ENCODE measurements around the gene RTL9. TPM values are rescaled to one million over a fixed set of nuclear protein-coding genes. Genes with fewer than 3 reads are reported as not detected.

Gene RTL9
- total RNA-seq, 1 donor from 2014 or later = not detected

GRCh38 chrX:110316351-110317060, 42.1 kb upstream of the RTL9 start:
- H3K36me3 ChIP-seq (ENCODE audit: control insufficient read depth, insufficient read depth, low read length) = no peaks in the 10 kb centered on the region
- DNase-seq (ENCODE audit: low read depth) (peak; percentile 4), FAIRE-seq (no peak)
- TF ChIP-seq, protein P1, sequence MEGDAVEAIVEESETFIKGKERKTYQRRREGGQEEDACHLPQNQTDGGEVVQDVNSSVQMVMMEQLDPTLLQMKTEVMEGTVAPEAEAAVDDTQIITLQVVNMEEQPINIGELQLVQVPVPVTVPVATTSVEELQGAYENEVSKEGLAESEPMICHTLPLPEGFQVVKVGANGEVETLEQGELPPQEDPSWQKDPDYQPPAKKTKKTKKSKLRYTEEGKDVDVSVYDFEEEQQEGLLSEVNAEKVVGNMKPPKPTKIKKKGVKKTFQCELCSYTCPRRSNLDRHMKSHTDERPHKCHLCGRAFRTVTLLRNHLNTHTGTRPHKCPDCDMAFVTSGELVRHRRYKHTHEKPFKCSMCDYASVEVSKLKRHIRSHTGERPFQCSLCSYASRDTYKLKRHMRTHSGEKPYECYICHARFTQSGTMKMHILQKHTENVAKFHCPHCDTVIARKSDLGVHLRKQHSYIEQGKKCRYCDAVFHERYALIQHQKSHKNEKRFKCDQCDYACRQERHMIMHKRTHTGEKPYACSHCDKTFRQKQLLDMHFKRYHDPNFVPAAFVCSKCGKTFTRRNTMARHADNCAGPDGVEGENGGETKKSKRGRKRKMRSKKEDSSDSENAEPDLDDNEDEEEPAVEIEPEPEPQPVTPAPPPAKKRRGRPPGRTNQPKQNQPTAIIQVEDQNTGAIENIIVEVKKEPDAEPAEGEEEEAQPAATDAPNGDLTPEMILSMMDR (IDR thresholded peaks at IDR 0.05; ENCODE audit: insufficient read depth, low read length, severe bottlenecking) = no peak
- peak overlapping the region; percentile 78 for H3K4me3 ChIP-seq (ENCODE audit: low read depth, low read length)
- no peaks in the 10 kb centered on the region for H3K27me3 ChIP-seq (ENCODE audit: control insufficient read depth, insufficient read depth, low read length)

- FAIRE-seq (no peak), DNase-seq (ENCODE audit: low read depth) (peak; percentile 2)
- no peaks in the 10 kb centered on the region for H3K36me3 ChIP-seq (ENCODE audit: control insufficient read depth, insufficient read depth, low read length)
- peak overlapping the region; percentile 78 for H3K4me3 ChIP-seq (ENCODE audit: low read depth, low read length)
- TF ChIP-seq, protein P1 (IDR thresholded peaks at IDR 0.05; ENCODE audit: insufficient read depth, low read length, severe bottlenecking) = no peak
- no peaks in the 10 kb centered on the region for H3K27me3 ChIP-seq (ENCODE audit: control insufficient read depth, insufficient read depth, low read length)
Measured at GRCh38 chrX:110317061-110317819, 41.4 kb upstream of the RTL9 start.

- no peaks in the 10 kb centered on the region for H3K27me3 ChIP-seq (ENCODE audit: control insufficient read depth, insufficient read depth, low read length)
- TF ChIP-seq, protein P1 (IDR thresholded peaks at IDR 0.05; ENCODE audit: insufficient read depth, low read length, severe bottlenecking) = peak; percentile 2
- H3K36me3 ChIP-seq (ENCODE audit: control insufficient read depth, insufficient read depth, low read length) = no peaks in the 10 kb centered on the region
- FAIRE-seq = no peak
- H3K4me3 ChIP-seq (ENCODE audit: low read depth, low read length) = peak within 1 kb of the TSS; percentile 78
- peak; percentile 47 for DNase-seq (ENCODE audit: low read depth)
Measured at GRCh38 chrX:110317820-110318663, 40.6 kb upstream of the RTL9 start, which contains the start of gene AMMECR1. TSS of gene AMMECR1 (minus strand) at chrX:110318085. CDS start at chrX:110318071, 14 bp downstream.

GRCh38 chrX:110318664-110318968, 40.0 kb upstream of the RTL9 start:
- DNase-seq (ENCODE audit: low read depth) (peak; percentile 31), FAIRE-seq (no peak)
- Histone ChIP-seq H3K27me3 (ENCODE audit: control insufficient read depth, insufficient read depth, low read length) (no peaks in the 10 kb centered on the region), H3K4me3 (ENCODE audit: low read depth, low read length) (peak overlapping the region; percentile 43), H3K36me3 (ENCODE audit: control insufficient read depth, insufficient read depth, low read length) (no peaks in the 10 kb centered on the region)
- TF ChIP-seq, protein P1 (IDR thresholded peaks at IDR 0.05; ENCODE audit: insufficient read depth, low read length, severe bottlenecking) = no peak

GRCh38 chrX:110320381-110320987, 38.2 kb upstream of the RTL9 start:
- Histone ChIP-seq H3K36me3 (ENCODE audit: control insufficient read depth, insufficient read depth, low read length) (no peaks in the 10 kb centered on the region), H3K4me3 (ENCODE audit: low read depth, low read length) (no peak overlapping the region), H3K27me3 (ENCODE audit: control insufficient read depth, insufficient read depth, low read length) (no peaks in the 10 kb centered on the region)
- FAIRE-seq = no peak
- no peak for DNase-seq (ENCODE audit: low read depth)
- TF ChIP-seq, protein P1 (IDR thresholded peaks at IDR 0.05; ENCODE audit: insufficient read depth, low read length, severe bottlenecking) = no peak

All from bronchial epithelial cell (primary cell).